Right renal cortex interstitium (tissue), 3 donors: ENCODE results near the gene EGFR. TPM values are rescaled to one million over a fixed set of nuclear protein-coding genes. Genes with fewer than 3 reads are reported as not detected.

Experiments used
- DNase-seq, 3 donors: peaks; one replicate each; pipeline ENCODE4 v3.0.0-alpha.2; 2013; ENCODE audit warnings: low read depth in 3 of 3, low spot score in 2 of 3
- polyA plus RNA-seq, 3 donors: library from polyadenylated mRNA; unstranded; fragments of 120-200 nt; gene quantifications; one replicate each; pipeline ENCODE4 v1.2.1, GENCODE V29; 2013; ENCODE audit not compliant: insufficient read length in 3 of 3

EGFR gene
- polyA plus RNA-seq, 3 donors: 30.9 to 32.3 (median 31.1) TPM

DNA sequence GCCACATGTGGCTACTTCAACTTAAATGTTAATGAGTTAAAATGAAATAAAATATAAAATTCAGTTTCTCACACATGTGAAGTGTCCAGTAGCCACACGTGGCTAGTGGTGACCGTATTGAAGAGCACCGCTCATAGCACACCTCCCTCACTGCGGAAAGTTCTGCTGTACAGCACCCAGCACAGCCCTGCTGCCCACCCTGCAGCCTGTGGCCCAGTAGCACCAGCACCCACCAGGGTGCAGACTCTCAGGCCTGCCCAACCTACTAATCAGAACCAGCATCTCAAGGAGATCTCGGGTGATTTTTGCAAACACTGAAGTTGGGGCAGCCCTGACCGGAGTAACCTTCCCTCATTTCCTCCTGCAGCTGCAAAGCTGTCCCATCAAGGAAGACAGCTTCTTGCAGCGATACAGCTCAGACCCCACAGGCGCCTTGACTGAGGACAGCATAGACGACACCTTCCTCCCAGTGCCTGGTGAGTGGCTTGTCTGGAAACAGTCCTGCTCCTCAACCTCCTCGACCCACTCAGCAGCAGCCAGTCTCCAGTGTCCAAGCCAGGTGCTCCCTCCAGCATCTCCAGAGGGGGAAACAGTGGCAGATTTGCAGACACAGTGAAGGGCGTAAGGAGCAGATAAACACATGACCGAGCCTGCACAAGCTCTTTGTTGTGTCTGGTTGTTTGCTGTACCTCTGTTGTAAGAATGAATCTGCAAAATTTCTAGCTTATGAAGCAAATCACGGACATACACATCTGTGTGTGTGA, 183.5 kb downstream of the EGFR start:
- no peak for DNase-seq

DNA sequence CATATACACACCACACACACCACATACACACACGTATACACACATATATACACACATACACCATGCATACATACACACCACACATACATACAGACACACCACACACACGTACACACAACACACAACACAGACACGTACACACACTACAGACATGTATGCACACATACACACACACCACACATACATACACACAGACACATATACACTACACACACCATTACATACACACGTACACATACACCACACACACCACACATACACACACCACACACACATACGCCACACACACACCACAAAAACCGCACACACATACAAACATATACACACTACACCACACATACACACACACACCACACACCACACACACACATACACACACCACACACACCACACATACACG, 184.5 kb downstream of the EGFR start:
- no peak for DNase-seq

DNA sequence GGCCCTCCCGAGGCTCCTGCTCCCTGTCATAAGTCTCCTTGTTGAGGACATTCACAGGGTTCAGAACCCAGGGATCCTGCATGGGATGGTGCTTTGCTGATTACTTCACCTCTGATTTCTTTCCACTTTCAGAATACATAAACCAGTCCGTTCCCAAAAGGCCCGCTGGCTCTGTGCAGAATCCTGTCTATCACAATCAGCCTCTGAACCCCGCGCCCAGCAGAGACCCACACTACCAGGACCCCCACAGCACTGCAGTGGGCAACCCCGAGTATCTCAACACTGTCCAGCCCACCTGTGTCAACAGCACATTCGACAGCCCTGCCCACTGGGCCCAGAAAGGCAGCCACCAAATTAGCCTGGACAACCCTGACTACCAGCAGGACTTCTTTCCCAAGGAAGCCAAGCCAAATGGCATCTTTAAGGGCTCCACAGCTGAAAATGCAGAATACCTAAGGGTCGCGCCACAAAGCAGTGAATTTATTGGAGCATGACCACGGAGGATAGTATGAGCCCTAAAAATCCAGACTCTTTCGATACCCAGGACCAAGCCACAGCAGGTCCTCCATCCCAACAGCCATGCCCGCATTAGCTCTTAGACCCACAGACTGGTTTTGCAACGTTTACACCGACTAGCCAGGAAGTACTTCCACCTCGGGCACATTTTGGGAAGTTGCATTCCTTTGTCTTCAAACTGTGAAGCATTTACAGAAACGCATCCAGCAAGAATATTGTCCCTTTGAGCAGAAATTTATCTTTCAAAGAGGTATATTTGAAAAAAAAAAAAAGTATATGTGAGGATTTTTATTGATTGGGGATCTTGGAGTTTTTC, 186.5 kb downstream of the EGFR start:
- DNase-seq: no peak

DNA sequence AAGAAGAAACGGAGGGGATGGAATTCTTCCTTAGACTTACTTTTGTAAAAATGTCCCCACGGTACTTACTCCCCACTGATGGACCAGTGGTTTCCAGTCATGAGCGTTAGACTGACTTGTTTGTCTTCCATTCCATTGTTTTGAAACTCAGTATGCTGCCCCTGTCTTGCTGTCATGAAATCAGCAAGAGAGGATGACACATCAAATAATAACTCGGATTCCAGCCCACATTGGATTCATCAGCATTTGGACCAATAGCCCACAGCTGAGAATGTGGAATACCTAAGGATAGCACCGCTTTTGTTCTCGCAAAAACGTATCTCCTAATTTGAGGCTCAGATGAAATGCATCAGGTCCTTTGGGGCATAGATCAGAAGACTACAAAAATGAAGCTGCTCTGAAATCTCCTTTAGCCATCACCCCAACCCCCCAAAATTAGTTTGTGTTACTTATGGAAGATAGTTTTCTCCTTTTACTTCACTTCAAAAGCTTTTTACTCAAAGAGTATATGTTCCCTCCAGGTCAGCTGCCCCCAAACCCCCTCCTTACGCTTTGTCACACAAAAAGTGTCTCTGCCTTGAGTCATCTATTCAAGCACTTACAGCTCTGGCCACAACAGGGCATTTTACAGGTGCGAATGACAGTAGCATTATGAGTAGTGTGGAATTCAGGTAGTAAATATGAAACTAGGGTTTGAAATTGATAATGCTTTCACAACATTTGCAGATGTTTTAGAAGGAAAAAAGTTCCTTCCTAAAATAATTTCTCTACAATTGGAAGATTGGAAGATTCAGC, 187.6 kb downstream of the EGFR start:
- no peak for DNase-seq

DNA sequence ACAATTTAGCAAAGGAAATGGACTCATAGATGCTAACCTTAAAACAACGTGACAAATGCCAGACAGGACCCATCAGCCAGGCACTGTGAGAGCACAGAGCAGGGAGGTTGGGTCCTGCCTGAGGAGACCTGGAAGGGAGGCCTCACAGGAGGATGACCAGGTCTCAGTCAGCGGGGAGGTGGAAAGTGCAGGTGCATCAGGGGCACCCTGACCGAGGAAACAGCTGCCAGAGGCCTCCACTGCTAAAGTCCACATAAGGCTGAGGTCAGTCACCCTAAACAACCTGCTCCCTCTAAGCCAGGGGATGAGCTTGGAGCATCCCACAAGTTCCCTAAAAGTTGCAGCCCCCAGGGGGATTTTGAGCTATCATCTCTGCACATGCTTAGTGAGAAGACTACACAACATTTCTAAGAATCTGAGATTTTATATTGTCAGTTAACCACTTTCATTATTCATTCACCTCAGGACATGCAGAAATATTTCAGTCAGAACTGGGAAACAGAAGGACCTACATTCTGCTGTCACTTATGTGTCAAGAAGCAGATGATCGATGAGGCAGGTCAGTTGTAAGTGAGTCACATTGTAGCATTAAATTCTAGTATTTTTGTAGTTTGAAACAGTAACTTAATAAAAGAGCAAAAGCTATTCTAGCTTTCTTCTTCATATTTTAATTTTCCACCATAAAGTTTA, 188.8 kb downstream of the EGFR start:
- no peak for DNase-seq

DNA sequence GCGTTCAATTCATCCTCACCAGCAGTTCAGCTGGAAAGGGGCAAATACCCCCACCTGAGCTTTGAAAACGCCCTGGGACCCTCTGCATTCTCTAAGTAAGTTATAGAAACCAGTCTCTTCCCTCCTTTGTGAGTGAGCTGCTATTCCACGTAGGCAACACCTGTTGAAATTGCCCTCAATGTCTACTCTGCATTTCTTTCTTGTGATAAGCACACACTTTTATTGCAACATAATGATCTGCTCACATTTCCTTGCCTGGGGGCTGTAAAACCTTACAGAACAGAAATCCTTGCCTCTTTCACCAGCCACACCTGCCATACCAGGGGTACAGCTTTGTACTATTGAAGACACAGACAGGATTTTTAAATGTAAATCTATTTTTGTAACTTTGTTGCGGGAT, 190.5 kb downstream of the EGFR start:
- no peak for DNase-seq

DNA sequence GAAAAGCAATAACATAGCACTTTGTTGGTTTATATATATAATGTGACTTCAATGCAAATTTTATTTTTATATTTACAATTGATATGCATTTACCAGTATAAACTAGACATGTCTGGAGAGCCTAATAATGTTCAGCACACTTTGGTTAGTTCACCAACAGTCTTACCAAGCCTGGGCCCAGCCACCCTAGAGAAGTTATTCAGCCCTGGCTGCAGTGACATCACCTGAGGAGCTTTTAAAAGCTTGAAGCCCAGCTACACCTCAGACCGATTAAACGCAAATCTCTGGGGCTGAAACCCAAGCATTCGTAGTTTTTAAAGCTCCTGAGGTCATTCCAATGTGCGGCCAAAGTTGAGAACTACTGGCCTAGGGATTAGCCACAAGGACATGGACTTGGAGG, 191.4 kb downstream of the EGFR start:
- DNase-seq: no peak

DNA sequence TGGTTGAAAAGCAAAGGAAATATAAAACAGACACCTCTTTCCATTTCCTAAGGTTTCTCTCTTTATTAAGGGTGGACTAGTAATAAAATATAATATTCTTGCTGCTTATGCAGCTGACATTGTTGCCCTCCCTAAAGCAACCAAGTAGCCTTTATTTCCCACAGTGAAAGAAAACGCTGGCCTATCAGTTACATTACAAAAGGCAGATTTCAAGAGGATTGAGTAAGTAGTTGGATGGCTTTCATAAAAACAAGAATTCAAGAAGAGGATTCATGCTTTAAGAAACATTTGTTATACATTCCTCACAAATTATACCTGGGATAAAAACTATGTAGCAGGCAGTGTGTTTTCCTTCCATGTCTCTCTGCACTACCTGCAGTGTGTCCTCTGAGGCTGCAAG, 191.9 kb downstream of the EGFR start:
- DNase-seq: no peak

DNA sequence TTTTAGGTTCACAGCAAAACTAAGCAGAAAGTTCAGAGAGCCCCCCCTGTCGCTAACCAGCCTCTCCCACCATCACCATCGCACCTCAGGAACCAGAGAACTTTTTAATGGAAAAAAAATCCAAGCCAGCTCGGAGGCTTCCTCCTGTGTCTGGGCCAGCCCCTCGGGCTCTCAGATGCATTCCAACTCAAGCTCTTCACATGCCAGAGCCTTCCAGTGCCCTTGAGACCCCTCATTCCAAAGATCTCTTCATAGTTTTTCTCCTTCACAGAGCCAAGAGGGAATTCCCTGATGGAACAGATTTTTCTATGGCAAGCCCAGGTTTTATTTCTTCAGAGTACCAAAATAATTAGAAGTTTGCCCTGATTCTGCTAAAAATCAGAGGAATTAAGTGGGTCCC, 192.9 kb downstream of the EGFR start:
- DNase-seq: no peak

DNA sequence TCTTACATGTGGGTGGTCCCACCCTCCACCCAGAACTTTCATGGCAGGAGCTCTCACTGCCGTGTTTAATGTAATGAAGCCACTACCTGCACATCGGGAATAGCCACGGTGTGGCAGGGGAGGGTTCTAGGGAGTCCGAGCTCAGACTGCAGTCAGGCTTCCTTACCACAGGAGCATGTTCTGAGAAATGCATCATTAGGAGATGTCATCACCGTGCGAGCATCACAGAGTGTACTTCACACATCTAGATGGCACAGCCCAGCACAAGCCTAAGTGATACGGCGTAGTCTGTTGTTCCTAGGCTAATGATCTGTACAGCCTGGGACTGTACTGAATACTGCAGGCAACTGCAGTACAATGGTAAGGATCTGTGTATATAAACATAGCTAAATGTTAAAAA, 193.4 kb downstream of the EGFR start:
- no peak for DNase-seq

DNA sequence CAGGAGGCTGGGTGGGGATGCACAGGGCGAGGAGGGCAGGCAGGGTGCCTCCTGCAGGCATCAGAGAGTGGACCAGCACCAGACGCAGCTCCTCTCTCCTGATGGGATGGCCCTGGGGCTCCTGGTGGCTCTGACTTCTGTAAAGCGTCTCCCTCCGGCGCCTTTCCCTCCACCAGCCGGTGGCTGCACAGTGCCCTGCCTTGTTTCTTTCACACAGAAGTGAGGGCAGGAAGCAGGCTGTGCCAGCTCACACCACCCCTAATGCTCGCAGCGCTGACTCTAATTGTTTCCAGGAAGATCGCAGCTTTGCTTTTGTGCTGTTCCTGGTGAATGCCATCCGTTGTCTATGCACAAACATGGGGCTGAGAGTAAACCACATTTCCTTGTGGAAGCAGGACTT, 194.0 kb downstream of the EGFR start:
- no peak for DNase-seq

DNA sequence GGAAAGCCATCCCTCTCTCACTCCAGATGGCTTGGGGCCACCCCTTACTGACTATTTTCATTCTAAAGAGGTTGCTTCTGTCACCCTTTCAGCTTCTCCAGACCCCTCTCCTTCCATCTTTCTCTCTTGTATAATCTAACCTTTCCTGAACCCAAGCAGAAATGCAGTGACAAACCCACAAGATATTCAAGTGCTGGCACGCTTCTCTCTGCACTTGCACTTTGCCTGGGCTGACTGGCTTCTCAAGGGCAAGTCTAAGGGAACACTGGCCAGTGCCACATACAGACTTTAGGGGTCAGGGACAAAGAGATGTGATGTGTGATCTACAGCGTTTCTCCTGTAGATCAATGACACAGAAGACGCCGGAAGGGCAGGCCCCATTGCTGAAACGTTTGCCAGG, 195.9 kb downstream of the EGFR start:
- no peak for DNase-seq

DNA sequence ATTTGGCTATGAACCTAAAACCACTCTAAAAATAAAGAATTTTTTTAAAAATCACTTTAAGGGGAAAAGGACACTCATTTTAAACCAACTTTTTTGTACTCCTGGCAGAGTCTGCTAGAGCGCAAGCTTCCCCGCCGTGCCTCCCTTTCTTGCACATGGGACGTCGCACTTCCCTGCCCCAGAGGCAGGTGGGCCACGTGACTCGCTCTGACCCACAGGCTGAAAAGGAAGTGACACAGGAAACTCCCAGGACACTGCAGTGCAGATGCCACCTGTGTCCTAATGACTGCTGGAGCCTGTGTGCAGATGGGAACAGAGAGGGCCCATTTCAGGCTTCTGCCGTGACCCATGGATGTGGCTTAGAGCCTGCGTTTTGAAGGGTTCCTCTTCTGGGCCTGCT, 204.2 kb downstream of the EGFR start:
- no peak for DNase-seq

DNA sequence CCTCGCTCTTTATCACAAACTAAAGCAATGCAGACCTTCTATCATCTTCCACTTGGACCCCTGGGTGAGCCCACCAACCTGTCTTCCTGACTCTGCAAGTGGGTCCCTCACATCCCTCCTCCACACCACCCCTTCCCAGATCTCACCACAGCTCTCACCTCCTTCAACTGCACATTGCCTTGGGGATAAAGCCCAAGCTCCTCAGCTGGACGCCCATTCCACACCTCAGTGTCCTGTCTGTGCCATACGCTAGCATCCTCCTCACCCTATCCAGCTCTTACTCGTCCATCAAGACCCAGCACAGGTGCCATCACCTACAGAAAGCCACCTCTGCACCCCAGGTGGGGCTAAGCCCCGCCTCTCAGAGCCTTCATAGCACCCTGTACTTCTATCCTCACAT, 205.3 kb downstream of the EGFR start:
- DNase-seq: no peak

DNA sequence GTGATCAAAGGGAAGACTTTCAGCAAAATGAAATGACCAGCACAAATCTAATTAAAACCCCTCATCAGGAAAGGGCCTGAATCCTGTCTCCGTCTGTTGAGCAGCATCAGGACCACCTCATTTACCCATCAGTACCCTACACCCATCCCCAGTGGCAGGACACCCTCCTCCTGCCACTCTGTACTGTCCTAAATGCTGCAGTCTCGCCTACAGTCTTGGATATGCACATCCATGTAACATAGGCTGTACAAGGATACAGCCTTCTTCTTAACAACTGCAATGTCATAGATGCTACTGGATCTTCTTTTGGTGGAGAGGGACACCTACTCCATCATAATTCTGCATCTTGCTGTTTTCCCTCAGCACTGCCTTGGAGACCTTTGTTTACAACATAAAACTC, 206.0 kb downstream of the EGFR start:
- no peak for DNase-seq

DNA sequence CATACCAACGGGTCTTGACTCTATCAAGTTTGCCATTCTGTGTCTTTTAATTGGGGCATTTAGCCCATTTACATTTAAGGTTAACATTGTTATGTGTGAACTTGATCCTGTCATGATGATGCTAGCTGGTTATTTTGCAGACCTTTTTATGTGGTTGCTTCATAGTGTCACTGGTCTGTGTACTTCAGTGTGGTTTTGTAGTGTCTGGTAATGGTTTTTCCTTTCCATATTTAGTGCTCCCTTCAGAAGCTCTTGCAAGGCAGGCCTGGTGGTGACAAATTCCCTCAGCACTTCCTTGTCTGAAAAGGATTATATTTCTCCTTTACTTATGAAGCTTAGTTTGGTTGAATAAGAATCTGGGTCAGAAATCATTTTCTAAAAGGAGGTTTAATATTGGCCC, 211.2 kb downstream of the EGFR start:
- no peak for DNase-seq

DNA sequence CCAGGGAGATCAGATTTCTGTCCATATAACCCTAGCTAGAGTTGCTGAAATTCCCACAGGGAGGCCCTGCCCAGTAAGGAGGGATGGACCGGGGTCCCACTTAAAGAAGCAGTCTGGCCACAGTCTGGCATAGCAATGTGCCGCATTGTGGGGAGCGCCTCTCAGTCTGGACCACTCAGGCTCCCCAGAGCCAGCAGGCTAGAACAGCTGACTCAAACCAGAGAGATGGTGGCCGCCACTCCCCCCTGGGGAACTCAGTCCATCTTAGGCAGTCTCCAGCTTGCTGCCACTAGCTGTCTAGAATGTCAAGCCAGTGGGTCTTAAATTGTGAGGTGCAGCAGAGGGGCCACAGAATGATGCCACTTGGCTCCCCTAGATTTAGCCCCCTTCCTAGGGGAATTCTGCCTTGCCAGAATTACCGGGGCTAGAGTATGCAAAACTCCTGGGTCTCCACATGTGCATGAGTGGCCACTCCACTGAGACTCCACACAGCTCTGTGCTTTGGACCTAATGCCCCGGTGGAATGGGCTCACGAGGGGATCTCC, 213.0 kb downstream of the EGFR start:
- DNase-seq: no peak

DNA sequence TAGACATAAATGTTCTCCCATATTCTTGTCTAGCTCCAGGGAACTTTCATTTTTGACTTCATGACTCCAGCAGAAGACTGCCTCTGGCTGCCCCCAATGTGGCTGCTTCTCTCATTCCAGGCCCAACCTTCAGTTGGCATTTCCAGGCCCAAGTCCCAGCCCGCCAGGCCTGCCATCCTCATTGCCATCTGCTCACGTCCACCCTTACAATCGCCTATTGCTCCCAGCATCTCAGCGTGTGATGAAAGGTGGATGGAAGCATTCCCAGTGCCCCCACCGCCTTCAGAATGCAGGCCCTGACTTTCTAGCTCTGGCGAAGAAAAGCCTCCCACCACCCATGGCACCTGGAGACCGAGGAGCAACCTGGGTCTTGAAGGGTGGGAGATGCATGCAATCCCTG, 214.2 kb downstream of the EGFR start:
- DNase-seq: no peak

DNA sequence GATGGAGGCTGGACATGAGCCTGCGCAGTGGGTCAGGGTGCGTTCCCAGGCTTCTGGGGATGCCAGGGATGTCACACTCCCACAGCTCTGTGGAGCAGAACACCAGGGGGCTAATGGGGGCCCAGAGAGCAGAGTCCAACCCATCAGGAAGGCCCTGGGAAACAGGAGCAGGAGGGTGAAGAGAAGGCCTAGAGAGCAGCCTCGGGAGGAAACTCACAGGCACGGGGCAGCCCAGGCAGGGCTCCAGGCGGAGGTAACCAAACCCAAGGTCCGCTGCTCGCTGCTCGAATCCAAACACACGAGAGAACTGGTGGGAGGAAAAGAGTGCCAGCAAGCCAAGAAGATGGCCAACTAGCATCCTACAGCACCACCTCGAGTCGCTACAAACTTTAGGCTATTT, 215.6 kb downstream of the EGFR start:
- no peak for DNase-seq

DNA sequence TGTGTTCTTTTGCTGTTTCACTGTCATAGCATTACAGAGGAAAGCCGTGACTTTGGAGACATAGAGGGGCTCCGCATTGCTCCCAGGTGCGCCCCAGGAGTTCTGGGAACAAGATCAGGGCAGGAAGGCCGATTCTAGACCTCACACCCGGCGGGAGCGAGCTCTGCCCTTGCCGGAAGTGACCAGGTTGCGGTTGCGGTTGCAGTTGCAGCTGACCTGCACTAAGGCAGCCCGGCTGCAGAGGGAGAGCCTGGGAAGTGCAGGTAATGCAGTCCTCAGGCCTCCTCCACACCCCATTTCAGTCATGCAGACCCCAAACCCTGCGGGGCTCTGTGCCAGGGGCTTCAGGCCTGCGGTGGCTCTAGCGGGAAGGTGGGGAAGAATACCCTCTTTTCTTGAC, 216.3 kb downstream of the EGFR start:
- no peak for DNase-seq

DNA sequence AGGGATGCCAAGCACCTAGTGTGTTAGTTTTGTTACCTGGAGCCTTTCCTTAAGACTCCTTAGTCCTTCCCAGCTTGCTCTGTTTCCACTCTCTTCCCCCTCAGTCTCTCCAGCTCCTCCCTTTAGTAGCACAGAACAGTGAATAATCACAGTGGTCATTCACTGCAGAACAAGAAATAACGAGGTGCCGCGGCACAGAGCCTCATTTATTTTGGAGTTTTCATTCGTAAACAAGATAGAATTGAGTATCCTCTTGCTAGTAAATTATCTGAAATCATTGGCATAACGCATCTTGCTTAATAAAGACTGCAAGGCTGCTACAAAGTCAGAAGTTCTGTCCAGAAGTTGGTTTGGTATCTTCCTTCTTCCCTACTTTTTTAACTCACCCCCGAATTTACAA, 217.0 kb downstream of the EGFR start:
- no peak for DNase-seq
